A549 (cell line): ENCODE results near the gene MAGED2. TPM values are rescaled to one million over a fixed set of nuclear protein-coding genes. Genes with fewer than 3 reads are reported as not detected.

Experiments
- ATAC-seq, 2 experiments: fragments of 200-7000 bp in 1 of 2; fragments of >200 bp in 1 of 2; cut with Nextera tagmentation in 1 of 2; cut with Tn5 transposase in 1 of 2; 3 replicates each; pipeline versions ENCODE4 v1.8.0 to v1.9.1; 2018 to 2020; ENCODE audit warnings: mild to moderate bottlenecking in 1 of 2, moderate library complexity in 1 of 2
- CTCF ChIA-PET: fragments of 300-600 bp; sonication (Branson Sonifier 250); formaldehyde crosslinking; extraction: SDS; loops from one replicate; lab custom pipeline; 2021; ENCODE audit warnings: antibody characterized with exemption, inconsistent platforms; lab: Yijun Ruan, JAX
- POLR2A ChIA-PET: fragments of 350-600 bp; formaldehyde crosslinking; extraction: SDS; loops from one replicate; lab custom pipeline; 2021; ENCODE audit warnings: antibody characterized with exemption, inconsistent platforms; lab: Yijun Ruan, JAX
- DNase-seq, 2 experiments: peaks; one replicate each; pipeline versions ENCODE4 v3.0.0 to v3.0.0-alpha.2; 2011 to 2016; ENCODE audit warnings: low read depth in 1 of 2, low spot score in 1 of 2
- FAIRE-seq: peaks from 2 replicates; lab custom pipeline; 2011; peaks lifted over from hg19 to GRCh38; lab: Jason Lieb, UNC
- H3K27ac ChIP-seq, 2 experiments: fragments of >200 bp; sonication (Bioruptor Twin); formaldehyde crosslinking; 3 replicates each; pipeline ENCODE4 v1.5.1; 2016 to 2017
- H3K4me1 ChIP-seq: fragments of >200 bp; sonication (Bioruptor Twin); formaldehyde crosslinking; 3 replicates; pipeline ENCODE4 v1.6.1; 2016
- H3K4me2 ChIP-seq: fragments of >200 bp; sonication (Bioruptor Twin); formaldehyde crosslinking; 3 replicates; pipeline ENCODE4 v1.6.1; 2016
- H3K4me3 ChIP-seq: fragments of >200 bp; sonication (Bioruptor Twin); formaldehyde crosslinking; 3 replicates; pipeline ENCODE4 v1.5.1; 2016
- H3K9me3 ChIP-seq: fragments of >200 bp; sonication (Bioruptor Twin); formaldehyde crosslinking; 3 replicates; pipeline ENCODE4 v1.6.1; 2016
- CBX2 ChIP-seq: fragments of 200-600 bp; sonication (generic); IDR thresholded peaks from 2 replicates; pipeline ENCODE4 v1.6.1; 2016; ENCODE audit warnings: low read depth, mild to moderate bottlenecking, borderline replicate concordance
- CEBPB ChIP-seq, 2 experiments: fragments of >200 bp in 1 of 2; sonication (Bioruptor Twin) in 1 of 2; formaldehyde crosslinking in 1 of 2; IDR thresholded peaks; 2 replicates each; pipeline ENCODE4 v1.6.1; 2012 to 2016
- EHF ChIP-seq: fragments of 250-450 bp; sonication (Bioruptor Pico); IDR thresholded peaks from 2 replicates; pipeline ENCODE4 v1.5.0; 2020; ENCODE audit warnings: mild to moderate bottlenecking
- ESRRA ChIP-seq: fragments of 150-350 bp; IDR thresholded peaks from 2 replicates; pipeline ENCODE4 v1.6.1; 2014; ENCODE audit warnings: mild to moderate bottlenecking, low read length, borderline replicate concordance
- FOSL2 ChIP-seq, 2 experiments: fragments of 450-650 bp in 1 of 2; fragments of >200 bp in 1 of 2; sonication (Bioruptor Twin) in 1 of 2; formaldehyde crosslinking; IDR thresholded peaks; 2 replicates each; pipeline versions ENCODE4 v1.5.0 to v1.6.1; 2016 to 2020; ENCODE audit warnings: mild to moderate bottlenecking in 1 of 2, moderate library complexity in 1 of 2
- FOXS1 ChIP-seq: fragments of 250-450 bp; sonication (Bioruptor Pico); IDR thresholded peaks from 2 replicates; pipeline ENCODE4 v1.5.0; 2020; ENCODE audit warnings: mild to moderate bottlenecking, moderate library complexity
- HES2 ChIP-seq: fragments of >200 bp; sonication (Bioruptor Twin); formaldehyde crosslinking; IDR thresholded peaks from 2 replicates; pipeline ENCODE4 v1.6.1; 2016
- HEYL ChIP-seq: fragments of 250-450 bp; sonication (Bioruptor Pico); IDR thresholded peaks from 2 replicates; pipeline ENCODE4 v1.8.0; 2021; ENCODE audit warnings: mild to moderate bottlenecking, moderate library complexity
- HOXA7 ChIP-seq: fragments of 250-450 bp; sonication (Bioruptor Pico); IDR thresholded peaks from 2 replicates; pipeline ENCODE4 v1.5.0; 2020; ENCODE audit warnings: mild to moderate bottlenecking, moderate library complexity
- HOXB13 ChIP-seq: fragments of 250-450 bp; sonication (Bioruptor Pico); IDR thresholded peaks from 2 replicates; pipeline ENCODE4 v1.5.0; 2020; ENCODE audit warnings: low read depth, mild to moderate bottlenecking, moderate library complexity
- JUN ChIP-seq, 2 experiments: fragments of >200 bp; sonication (Bioruptor Twin); formaldehyde crosslinking; IDR thresholded peaks; 2 replicates in 1 of 2; 3 replicates in 1 of 2; pipeline ENCODE4 v1.6.1; 2016 to 2017
- JUNB ChIP-seq: fragments of >200 bp; sonication (Bioruptor Twin); formaldehyde crosslinking; IDR thresholded peaks from 2 replicates; pipeline ENCODE4 v1.6.1; 2016
- KDM1A ChIP-seq: fragments of 200-600 bp; sonication (generic); IDR thresholded peaks from 2 replicates; pipeline ENCODE4 v1.6.1; 2016; ENCODE audit warnings: low read depth, mild to moderate bottlenecking
- KDM5A ChIP-seq: fragments of 200-600 bp; sonication (generic); IDR thresholded peaks from 2 replicates; pipeline ENCODE4 v1.6.1; 2016; ENCODE audit warnings: antibody characterized with exemption, mild to moderate bottlenecking
- MAFK ChIP-seq: fragments of 450-650 bp; IDR thresholded peaks from 2 replicates; pipeline ENCODE4 v1.6.1; 2014; ENCODE audit not compliant: partially characterized antibody
- MAZ ChIP-seq: fragments of 150-350 bp; IDR thresholded peaks from 2 replicates; pipeline ENCODE4 v1.6.1; 2014; ENCODE audit warnings: antibody characterized with exemption, low read depth, low read length, borderline replicate concordance
- MYC ChIP-seq: IDR thresholded peaks from 2 replicates; pipeline ENCODE4 v1.6.1; 2012; ENCODE audit warnings: mild to moderate bottlenecking, inconsistent platforms, low read length, improper control_type of control experiment, borderline replicate concordance
- NPAS2 ChIP-seq: fragments of 250-450 bp; sonication (Bioruptor Pico); IDR thresholded peaks from 2 replicates; pipeline ENCODE4 v1.8.0; 2022; ENCODE audit warnings: mild to moderate bottlenecking, moderate library complexity, borderline replicate concordance
- POLR2AphosphoS2 ChIP-seq: conservative IDR thresholded peaks from 2 replicates; pipeline ENCODE4 v1.6.1; 2012; ENCODE audit warnings: low read length, improper control_type of control experiment, inconsistent platforms
- RCOR1 ChIP-seq: fragments of 150-350 bp; IDR thresholded peaks from 2 replicates; pipeline ENCODE4 v1.6.1; 2014; ENCODE audit warnings: antibody characterized with exemption, low read length, low read depth
- REST ChIP-seq: fragments of 200-600 bp; sonication (generic); IDR thresholded peaks from 2 replicates; pipeline ENCODE4 v1.6.1; 2016; ENCODE audit warnings: antibody characterized with exemption, mild to moderate bottlenecking, moderate library complexity
- SMC3 ChIP-seq: fragments of >200 bp; sonication (Bioruptor Twin); formaldehyde crosslinking; IDR thresholded peaks from 3 replicates; pipeline ENCODE4 v1.6.1; 2018; ENCODE audit warnings: inconsistent platforms
- SREBF2 ChIP-seq: fragments of 450-650 bp; IDR thresholded peaks from 2 replicates; pipeline ENCODE4 v1.6.1; 2014; ENCODE audit warnings: mild to moderate bottlenecking, moderate library complexity
- ZFP36 ChIP-seq: fragments of 450-650 bp; IDR thresholded peaks from 2 replicates; pipeline ENCODE4 v1.6.1; 2014; ENCODE audit warnings: borderline replicate concordance; ENCODE audit not compliant: partially characterized antibody
- WGBS: methylation state at CpG from one replicate; pipeline ENCODE4 v1.1.6; 2017; ENCODE audit errors: missing lambda C conversion rate; 5-methylcytosine and 5-hydroxymethylcytosine counted together
- polyA plus RNA-seq, 4 experiments: library from polyadenylated mRNA; depleted of rRNA in 3 of 4; stranded (reverse); fragments of >200 nt; fragmentation: RNase III in 1 of 4; extraction: RNeasy Plus Mini Kit Qiagen cat#74134 plus additional on column Dnase treatment in 1 of 4; gene quantifications; 2 replicates in 3 of 4; 3 replicates in 1 of 4; pipeline ENCODE4 v1.2.3, GENCODE V29; 2011 to 2017
- TF ChIP-seq, protein P1 (sequence below): fragments of 150-350 bp; IDR thresholded peaks from 2 replicates; pipeline ENCODE4 v1.6.1; 2014; ENCODE audit warnings: low read depth, mild to moderate bottlenecking, low read length
- TF ChIP-seq, protein P2 (sequence below): fragments of >200 bp; sonication (Bioruptor Twin); formaldehyde crosslinking; IDR thresholded peaks from 3 replicates; pipeline ENCODE4 v1.6.1; 2016
- TF ChIP-seq, protein P3 (sequence below): fragments of 450-650 bp; IDR thresholded peaks from 2 replicates; pipeline ENCODE4 v1.6.1; 2014; ENCODE audit warnings: antibody characterized with exemption
- TF ChIP-seq, protein P4 (sequence below): fragments of 250-450 bp; sonication (Bioruptor Pico); IDR thresholded peaks from 2 replicates; pipeline ENCODE4 v1.5.0; 2021; ENCODE audit warnings: mild to moderate bottlenecking, moderate library complexity, borderline replicate concordance
- TF ChIP-seq, protein P5 (sequence below): fragments of 250-450 bp; sonication (Bioruptor Pico); IDR thresholded peaks from 2 replicates; pipeline ENCODE4 v1.5.0; 2020; ENCODE audit warnings: low read depth, mild to moderate bottlenecking, moderate library complexity

The MAGED2 gene
- polyA plus RNA-seq, 2 of the 4 experiments (the other 2 are of a cell fraction), result 79.9 to 109 TPM

DNA sequence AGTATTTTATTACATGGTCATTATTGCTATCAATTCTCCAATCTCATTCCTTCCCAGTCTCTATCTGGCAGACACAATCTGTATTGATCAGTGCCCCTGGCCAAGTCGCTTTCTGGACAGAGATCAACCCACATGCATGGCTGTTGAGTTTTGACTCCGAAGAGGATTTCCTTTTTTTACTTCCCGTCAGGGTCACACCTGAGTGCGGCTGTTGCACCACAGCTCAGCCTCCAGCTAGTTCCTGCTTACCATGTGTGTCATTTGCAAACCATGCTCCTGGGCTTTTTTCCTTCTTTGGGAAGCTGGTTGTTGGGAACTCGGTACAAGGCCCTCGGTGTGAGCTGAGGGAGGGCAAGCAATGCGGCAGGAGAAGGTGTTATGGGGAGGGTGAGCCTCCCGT, 11.7 kb downstream of the MAGED2 start:
- DNase-seq (no peak), FAIRE-seq (peak; percentile 99), ATAC-seq (no peak)
- no peak overlapping the region for H3K4me3 ChIP-seq
- 66% methylated on average over 8 of the region's 8 CpGs for WGBS
- no peaks in the 10 kb centered on the region for H3K4me1 ChIP-seq
- no peak overlapping the region for H3K4me2 ChIP-seq
- POLR2A ChIA-PET, result no interaction called here
- CTCF ChIA-PET, result no interaction called here
- TF ChIP-seq MAFK (no peak), ESRRA (no peak), HES2 (no peak), MYC (no peak), HOXB13 (CRISPR knock-in tag) (no peak), NPAS2 (no peak), JUN (IDR thresholded peaks at IDR 0.05) (no peak), SMC3 (no peak), CBX2 (no peak), KDM1A (no peak), FOSL2 (IDR thresholded peaks at IDR 0.05) (no peak), FOSL2 (CRISPR knock-in tag; IDR thresholded peaks at IDR 0.05) (no peak), HOXA7 (CRISPR knock-in tag) (no peak), ZFP36 (no peak), RCOR1 (no peak)
- TF ChIP-seq, protein P1, sequence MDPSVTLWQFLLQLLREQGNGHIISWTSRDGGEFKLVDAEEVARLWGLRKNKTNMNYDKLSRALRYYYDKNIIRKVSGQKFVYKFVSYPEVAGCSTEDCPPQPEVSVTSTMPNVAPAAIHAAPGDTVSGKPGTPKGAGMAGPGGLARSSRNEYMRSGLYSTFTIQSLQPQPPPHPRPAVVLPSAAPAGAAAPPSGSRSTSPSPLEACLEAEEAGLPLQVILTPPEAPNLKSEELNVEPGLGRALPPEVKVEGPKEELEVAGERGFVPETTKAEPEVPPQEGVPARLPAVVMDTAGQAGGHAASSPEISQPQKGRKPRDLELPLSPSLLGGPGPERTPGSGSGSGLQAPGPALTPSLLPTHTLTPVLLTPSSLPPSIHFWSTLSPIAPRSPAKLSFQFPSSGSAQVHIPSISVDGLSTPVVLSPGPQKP, result no peak
- TF ChIP-seq, protein P2, sequence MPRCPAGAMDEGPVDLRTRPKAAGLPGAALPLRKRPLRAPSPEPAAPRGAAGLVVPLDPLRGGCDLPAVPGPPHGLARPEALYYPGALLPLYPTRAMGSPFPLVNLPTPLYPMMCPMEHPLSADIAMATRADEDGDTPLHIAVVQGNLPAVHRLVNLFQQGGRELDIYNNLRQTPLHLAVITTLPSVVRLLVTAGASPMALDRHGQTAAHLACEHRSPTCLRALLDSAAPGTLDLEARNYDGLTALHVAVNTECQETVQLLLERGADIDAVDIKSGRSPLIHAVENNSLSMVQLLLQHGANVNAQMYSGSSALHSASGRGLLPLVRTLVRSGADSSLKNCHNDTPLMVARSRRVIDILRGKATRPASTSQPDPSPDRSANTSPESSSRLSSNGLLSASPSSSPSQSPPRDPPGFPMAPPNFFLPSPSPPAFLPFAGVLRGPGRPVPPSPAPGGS, result no peak
- TF ChIP-seq, all 56 proteins: peak for 0
- Histone ChIP-seq H3K9me3 (no peaks in the 10 kb centered on the region), H3K27ac (no peak overlapping the region)

- FAIRE-seq (no peak), ATAC-seq (no peak), DNase-seq (no peak)
- CTCF ChIA-PET, result no interaction called here
- POLR2A ChIA-PET, result no interaction called here
- Histone ChIP-seq H3K9me3 (no peaks in the 10 kb centered on the region), H3K4me2 (no peak overlapping the region), H3K4me1 (no peaks in the 10 kb centered on the region), H3K27ac (no peak overlapping the region), H3K4me3 (no peak overlapping the region)
- WGBS, result 50% methylated on average over 2 of the region's 7 CpGs
- TF ChIP-seq POLR2AphosphoS2 (no peak), KDM5A (no peak), CEBPB (IDR thresholded peaks at IDR 0.05) (no peak), FOSL2 (IDR thresholded peaks at IDR 0.05) (no peak), FOSL2 (CRISPR knock-in tag; IDR thresholded peaks at IDR 0.05) (no peak), EHF (CRISPR knock-in tag) (no peak), HEYL (no peak), JUNB (no peak), MAZ (no peak), REST (no peak), KDM1A (no peak), SREBF2 (no peak), FOXS1 (CRISPR knock-in tag) (no peak), SMC3 (no peak)
- TF ChIP-seq, protein P3, sequence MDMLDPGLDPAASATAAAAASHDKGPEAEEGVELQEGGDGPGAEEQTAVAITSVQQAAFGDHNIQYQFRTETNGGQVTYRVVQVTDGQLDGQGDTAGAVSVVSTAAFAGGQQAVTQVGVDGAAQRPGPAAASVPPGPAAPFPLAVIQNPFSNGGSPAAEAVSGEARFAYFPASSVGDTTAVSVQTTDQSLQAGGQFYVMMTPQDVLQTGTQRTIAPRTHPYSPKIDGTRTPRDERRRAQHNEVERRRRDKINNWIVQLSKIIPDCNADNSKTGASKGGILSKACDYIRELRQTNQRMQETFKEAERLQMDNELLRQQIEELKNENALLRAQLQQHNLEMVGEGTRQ, result no peak
- TF ChIP-seq, protein P4, sequence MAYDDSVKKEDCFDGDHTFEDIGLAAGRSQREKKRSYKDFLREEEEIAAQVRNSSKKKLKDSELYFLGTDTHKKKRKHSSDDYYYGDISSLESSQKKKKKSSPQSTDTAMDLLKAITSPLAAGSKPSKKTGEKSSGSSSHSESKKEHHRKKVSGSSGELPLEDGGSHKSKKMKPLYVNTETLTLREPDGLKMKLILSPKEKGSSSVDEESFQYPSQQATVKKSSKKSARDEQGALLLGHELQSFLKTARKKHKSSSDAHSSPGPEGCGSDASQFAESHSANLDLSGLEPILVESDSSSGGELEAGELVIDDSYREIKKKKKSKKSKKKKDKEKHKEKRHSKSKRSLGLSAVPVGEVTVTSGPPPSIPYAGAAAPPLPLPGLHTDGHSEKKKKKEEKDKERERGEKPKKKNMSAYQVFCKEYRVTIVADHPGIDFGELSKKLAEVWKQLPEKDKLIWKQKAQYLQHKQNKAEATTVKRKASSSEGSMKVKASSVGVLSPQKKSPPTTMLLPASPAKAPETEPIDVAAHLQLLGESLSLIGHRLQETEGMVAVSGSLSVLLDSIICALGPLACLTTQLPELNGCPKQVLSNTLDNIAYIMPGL (CRISPR knock-in tag), result no peak
- TF ChIP-seq, protein P5, sequence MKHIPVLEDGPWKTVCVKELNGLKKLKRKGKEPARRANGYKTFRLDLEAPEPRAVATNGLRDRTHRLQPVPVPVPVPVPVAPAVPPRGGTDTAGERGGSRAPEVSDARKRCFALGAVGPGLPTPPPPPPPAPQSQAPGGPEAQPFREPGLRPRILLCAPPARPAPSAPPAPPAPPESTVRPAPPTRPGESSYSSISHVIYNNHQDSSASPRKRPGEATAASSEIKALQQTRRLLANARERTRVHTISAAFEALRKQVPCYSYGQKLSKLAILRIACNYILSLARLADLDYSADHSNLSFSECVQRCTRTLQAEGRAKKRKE (CRISPR knock-in tag), result no peak
Observed at GRCh38 chrX:54820737-54821136, 13.2 kb downstream of the MAGED2 start.
